Gastrocnemius medialis (tissue), 4 donors: Measurements from ENCODE around the gene SLC30A2.

ENCODE experiments used
- CTCF ChIP-seq, 5 experiments: fragments of 450-650 bp in 3 of 5; fragments of 200-600 bp in 2 of 5; sonication (generic) in 2 of 5; IDR thresholded peaks in 4 of 5; conservative IDR thresholded peaks in 1 of 5; 1 replicate in 4 of 5; 2 replicates in 1 of 5; pipeline ENCODE4 v1.5.1; 2016 to 2019; ENCODE audit warnings: antibody characterized with exemption in 5 of 5, mild to moderate bottlenecking in 3 of 5, moderate library complexity in 3 of 5
- POLR2A ChIP-seq, 2 donors: fragments of 450-650 bp; IDR thresholded peaks; one replicate each; pipeline ENCODE4 v1.6.1; 2017; ENCODE audit warnings: antibody characterized with exemption in 2 of 2, mild to moderate bottlenecking in 2 of 2, moderate library complexity in 2 of 2

DNA sequence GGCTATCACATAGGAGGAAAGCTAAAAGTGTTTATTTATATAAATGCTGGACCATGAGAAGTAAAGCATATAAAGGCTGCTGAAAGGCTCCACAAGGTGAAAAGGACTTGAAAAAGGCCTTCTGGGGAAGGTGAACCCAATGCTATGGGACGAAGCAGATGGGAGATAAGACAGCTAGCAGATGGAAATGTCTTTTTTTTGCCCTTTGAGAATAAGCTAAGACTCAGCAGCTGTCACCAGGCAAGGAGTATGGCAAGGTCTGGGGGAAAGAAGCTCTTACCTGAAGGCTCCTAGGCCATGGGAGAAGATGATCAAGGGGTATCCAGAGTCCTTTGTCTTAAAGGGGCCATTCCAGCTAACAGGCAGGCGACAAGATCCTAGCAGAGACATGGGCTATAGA is 58.0 kb downstream of the SLC30A2 start:
- TF ChIP-seq CTCF (IDR thresholded peaks at IDR 0.05 in 4 of 5, conservative IDR thresholded peaks at IDR 0.05 in 1 of 5) (no peak), POLR2A (IDR thresholded peaks at IDR 0.05) (no peak)
